K562 (cell line): Measurements from ENCODE around the gene SPTBN4. TPM values are rescaled to one million over a fixed set of nuclear protein-coding genes. Genes with fewer than 3 reads are reported as not detected.

ENCODE experiments used
- CC2D1A ChIP-seq: fragments of 450-650 bp; IDR thresholded peaks from 2 replicates; pipeline ENCODE4 v1.6.1; 2017; ENCODE audit warnings: mild to moderate bottlenecking
- CSDE1 ChIP-seq, 2 experiments: fragments of 450-650 bp; IDR thresholded peaks; 2 replicates each; pipeline ENCODE4 v1.6.1; 2016; ENCODE audit warnings: mild to moderate bottlenecking in 1 of 2
- HMGN3 ChIP-seq: IDR thresholded peaks from 2 replicates; pipeline ENCODE4 v1.6.1; 2011; ENCODE audit warnings: borderline replicate concordance, low read depth, mild to moderate bottlenecking, mixed read lengths, low read length; ENCODE audit not compliant: insufficient read length; ENCODE audit errors: extremely low read depth
- JUND ChIP-seq, 2 experiments: IDR thresholded peaks; 2 replicates in 1 of 2; 3 replicates in 1 of 2; pipeline ENCODE4 v1.6.1; 2011; ENCODE audit warnings: borderline replicate concordance in 2 of 2, low read depth in 2 of 2, low read length in 2 of 2, improper control_type of control experiment in 1 of 2, missing biosample characterization in 1 of 2, missing genetic modification characterization in 1 of 2, missing genetic modification reagents in 1 of 2
- NFRKB ChIP-seq: fragments of 450-650 bp; IDR thresholded peaks from 2 replicates; pipeline ENCODE4 v1.6.1; 2016; ENCODE audit warnings: low read depth
- POLR2A ChIP-seq: fragments of 450-650 bp; conservative IDR thresholded peaks from 2 replicates; pipeline ENCODE4 v1.6.1; 2016
- PTBP1 ChIP-seq: fragments of 200-400 bp; formaldehyde crosslinking; IDR thresholded peaks from 2 replicates; pipeline ENCODE4 v1.6.1; 2017; ENCODE audit warnings: low read depth, low read length
- RBM15 ChIP-seq: fragments of 200-400 bp; formaldehyde crosslinking; IDR thresholded peaks from 2 replicates; pipeline ENCODE4 v1.6.1; 2018; ENCODE audit warnings: mild to moderate bottlenecking, low read length, moderate library complexity; ENCODE audit not compliant: insufficient read depth
- SMARCC2 ChIP-seq: fragments of 450-650 bp; IDR thresholded peaks from 2 replicates; pipeline ENCODE4 v1.6.1; 2017; ENCODE audit warnings: antibody characterized with exemption, moderate library complexity, mild to moderate bottlenecking, low read depth
- ZNF217 ChIP-seq: sonication (generic); formaldehyde crosslinking; IDR thresholded peaks from 2 replicates; pipeline ENCODE4 v1.8.0; 2022; ENCODE audit warnings: mild to moderate bottlenecking, missing genetic modification reagents
- ZNF253 ChIP-seq: fragments of 250-450 bp; sonication (Bioruptor Pico); conservative IDR thresholded peaks from 2 replicates; pipeline ENCODE4 v1.6.1; 2021; ENCODE audit warnings: mild to moderate bottlenecking
- ZNF316 ChIP-seq: fragments of 450-650 bp; IDR thresholded peaks from 2 replicates; pipeline ENCODE4 v1.6.1; 2016
- ZNF444 ChIP-seq: fragments of 250-450 bp; sonication (Bioruptor Pico); IDR thresholded peaks from 2 replicates; pipeline ENCODE4 v1.4.0; 2020; ENCODE audit warnings: mild to moderate bottlenecking, moderate library complexity
- ZNF449 ChIP-seq: fragments of 250-450 bp; sonication (Bioruptor Pico); IDR thresholded peaks from 2 replicates; pipeline ENCODE4 v1.8.0; 2022; ENCODE audit warnings: moderate library complexity, mild to moderate bottlenecking, inconsistent platforms
- polyA plus RNA-seq, 8 experiments: library from polyadenylated mRNA; depleted of rRNA in 4 of 8; stranded (reverse) in 5 of 8; unstranded in 3 of 8; fragments of >200 nt; fragmentation: Nextera tagmentation in 2 of 8; fragmentation: Illumina TruSeq in 1 of 8; extraction: Ambion mirVana in 2 of 8; extraction: Trizol in 1 of 8; gene quantifications; 2 replicates each; pipeline versions ENCODE4 v1.2.1 to v1.2.3, GENCODE V29; 2011 to 2014; ENCODE audit warnings: inconsistent platforms in 1 of 8, missing spikeins in 1 of 8
- total RNA-seq, 7 experiments: library from RNA; depleted of rRNA in 6 of 7; stranded (reverse); fragments of >200 nt in 6 of 7; fragmentation: Illumina TruSeq in 2 of 7; extraction: Trizol in 2 of 7; gene quantifications; 2 replicates each; pipeline versions ENCODE4 v1.2.1 to v1.2.3, GENCODE V29; 2011 to 2021; ENCODE audit warnings: low replicate concordance in 1 of 7
- TF ChIP-seq, protein P1 (sequence below): sonication (generic); formaldehyde crosslinking; IDR thresholded peaks from 2 replicates; pipeline ENCODE4 v1.9.0; 2022; ENCODE audit warnings: mild to moderate bottlenecking, missing genetic modification reagents
- TF ChIP-seq, protein P2 (sequence below): fragments of 250-450 bp; sonication (Bioruptor Pico); IDR thresholded peaks from 2 replicates; pipeline ENCODE4 v1.8.0; 2022; ENCODE audit warnings: inconsistent platforms, mild to moderate bottlenecking, moderate library complexity, borderline replicate concordance
- TF ChIP-seq, protein P3 (sequence below): fragments of 450-650 bp; IDR thresholded peaks from 2 replicates; pipeline ENCODE4 v1.6.1; 2016; ENCODE audit warnings: low read depth, mild to moderate bottlenecking, moderate library complexity
- TF ChIP-seq, protein P4 (sequence below), 2 experiments: IDR thresholded peaks; 2 replicates each; pipeline ENCODE4 v1.6.1; 2012; ENCODE audit warnings: improper control_type of control experiment in 2 of 2, low read depth in 2 of 2, low read length in 2 of 2, borderline replicate concordance in 1 of 2
- TF ChIP-seq, protein P5 (sequence below), 2 experiments: fragments of 450-650 bp; conservative IDR thresholded peaks; 2 replicates each; pipeline ENCODE4 v1.6.1; 2017; ENCODE audit warnings: mild to moderate bottlenecking in 2 of 2, moderate library complexity in 2 of 2

SPTBN4 gene
- total and polyA plus RNA-seq, 9 of the 15 experiments (the other 6 are each of a cell fraction or from before 2014, with no cell fraction given): 0.01 to 1.5 (median 0.86) TPM

DNA sequence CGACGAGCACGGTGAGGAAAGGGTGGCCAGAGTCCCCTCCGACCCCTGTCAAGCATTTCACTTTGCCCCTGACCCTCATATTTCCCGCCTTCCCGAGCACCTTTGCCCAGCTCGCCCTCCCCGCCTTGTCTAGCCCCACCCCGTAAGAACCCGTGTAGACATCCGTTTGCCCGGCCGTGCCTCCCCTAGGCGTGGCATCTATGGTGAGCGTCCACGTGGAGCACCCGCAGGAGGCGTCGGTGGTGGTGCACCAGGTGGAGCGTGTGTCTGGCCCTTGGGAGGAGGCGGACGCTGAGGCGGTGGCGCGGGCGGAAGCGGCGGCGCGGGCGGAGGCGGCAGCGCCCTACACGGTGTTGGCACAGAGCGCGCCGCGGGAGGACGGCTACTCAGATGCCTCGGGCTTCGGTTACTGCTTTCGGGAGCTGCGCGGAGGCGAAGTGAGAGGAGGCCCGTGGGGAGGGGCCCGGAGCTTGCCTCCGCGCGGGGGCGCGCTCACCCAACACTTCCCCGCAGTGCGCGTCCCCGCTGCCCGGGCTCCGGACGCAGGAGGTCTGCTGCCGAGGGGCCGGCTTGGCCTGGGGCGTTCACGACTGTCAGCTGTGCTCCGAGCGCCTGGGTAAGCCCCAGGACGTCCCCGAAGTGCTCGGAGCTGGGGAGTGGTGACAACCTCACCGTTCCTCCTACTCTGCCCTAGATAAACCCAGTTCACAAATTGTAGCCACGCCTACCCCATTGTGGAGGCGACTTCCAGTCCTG is 138.6 kb downstream of the SPTBN4 start (continued):
- TF ChIP-seq, protein P1, sequence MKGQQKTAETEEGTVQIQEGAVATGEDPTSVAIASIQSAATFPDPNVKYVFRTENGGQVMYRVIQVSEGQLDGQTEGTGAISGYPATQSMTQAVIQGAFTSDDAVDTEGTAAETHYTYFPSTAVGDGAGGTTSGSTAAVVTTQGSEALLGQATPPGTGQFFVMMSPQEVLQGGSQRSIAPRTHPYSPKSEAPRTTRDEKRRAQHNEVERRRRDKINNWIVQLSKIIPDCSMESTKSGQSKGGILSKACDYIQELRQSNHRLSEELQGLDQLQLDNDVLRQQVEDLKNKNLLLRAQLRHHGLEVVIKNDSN (CRISPR knock-in tag): peak; percentile 71
- TF ChIP-seq POLR2A (peak; percentile 37), ZNF217 (CRISPR knock-in tag) (no peak), ZNF449 (no peak), PTBP1 (no peak), ZNF444 (CRISPR knock-in tag) (no peak), ZNF316 (no peak), CC2D1A (no peak), JUND (IDR thresholded peaks at IDR 0.05; ENCODE audit: borderline replicate concordance, low read depth, low read length) (0 out of 2 replicates have a peak, but pooled peaks have one; percentile 16), JUND (tag; IDR thresholded peaks at IDR 0.05; ENCODE audit: borderline replicate concordance, low read depth, low read length) (no peak), HMGN3 (peak; percentile 71), SMARCC2 (no peak), ZNF253 (CRISPR knock-in tag) (no peak), NFRKB (no peak), CSDE1 (IDR thresholded peaks at IDR 0.05) (no peak), RBM15 (no peak)
- TF ChIP-seq, protein P2, sequence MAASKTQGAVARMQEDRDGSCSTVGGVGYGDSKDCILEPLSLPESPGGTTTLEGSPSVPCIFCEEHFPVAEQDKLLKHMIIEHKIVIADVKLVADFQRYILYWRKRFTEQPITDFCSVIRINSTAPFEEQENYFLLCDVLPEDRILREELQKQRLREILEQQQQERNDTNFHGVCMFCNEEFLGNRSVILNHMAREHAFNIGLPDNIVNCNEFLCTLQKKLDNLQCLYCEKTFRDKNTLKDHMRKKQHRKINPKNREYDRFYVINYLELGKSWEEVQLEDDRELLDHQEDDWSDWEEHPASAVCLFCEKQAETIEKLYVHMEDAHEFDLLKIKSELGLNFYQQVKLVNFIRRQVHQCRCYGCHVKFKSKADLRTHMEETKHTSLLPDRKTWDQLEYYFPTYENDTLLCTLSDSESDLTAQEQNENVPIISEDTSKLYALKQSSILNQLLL: no peak
- TF ChIP-seq, protein P3, sequence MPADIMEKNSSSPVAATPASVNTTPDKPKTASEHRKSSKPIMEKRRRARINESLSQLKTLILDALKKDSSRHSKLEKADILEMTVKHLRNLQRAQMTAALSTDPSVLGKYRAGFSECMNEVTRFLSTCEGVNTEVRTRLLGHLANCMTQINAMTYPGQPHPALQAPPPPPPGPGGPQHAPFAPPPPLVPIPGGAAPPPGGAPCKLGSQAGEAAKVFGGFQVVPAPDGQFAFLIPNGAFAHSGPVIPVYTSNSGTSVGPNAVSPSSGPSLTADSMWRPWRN: no peak
- TF ChIP-seq, protein P4, sequence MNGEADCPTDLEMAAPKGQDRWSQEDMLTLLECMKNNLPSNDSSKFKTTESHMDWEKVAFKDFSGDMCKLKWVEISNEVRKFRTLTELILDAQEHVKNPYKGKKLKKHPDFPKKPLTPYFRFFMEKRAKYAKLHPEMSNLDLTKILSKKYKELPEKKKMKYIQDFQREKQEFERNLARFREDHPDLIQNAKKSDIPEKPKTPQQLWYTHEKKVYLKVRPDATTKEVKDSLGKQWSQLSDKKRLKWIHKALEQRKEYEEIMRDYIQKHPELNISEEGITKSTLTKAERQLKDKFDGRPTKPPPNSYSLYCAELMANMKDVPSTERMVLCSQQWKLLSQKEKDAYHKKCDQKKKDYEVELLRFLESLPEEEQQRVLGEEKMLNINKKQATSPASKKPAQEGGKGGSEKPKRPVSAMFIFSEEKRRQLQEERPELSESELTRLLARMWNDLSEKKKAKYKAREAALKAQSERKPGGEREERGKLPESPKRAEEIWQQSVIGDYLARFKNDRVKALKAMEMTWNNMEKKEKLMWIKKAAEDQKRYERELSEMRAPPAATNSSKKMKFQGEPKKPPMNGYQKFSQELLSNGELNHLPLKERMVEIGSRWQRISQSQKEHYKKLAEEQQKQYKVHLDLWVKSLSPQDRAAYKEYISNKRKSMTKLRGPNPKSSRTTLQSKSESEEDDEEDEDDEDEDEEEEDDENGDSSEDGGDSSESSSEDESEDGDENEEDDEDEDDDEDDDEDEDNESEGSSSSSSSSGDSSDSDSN (IDR thresholded peaks at IDR 0.05; ENCODE audit: borderline replicate concordance in 1 of 2, low read depth in 2 of 2, low read length in 2 of 2): 0 out of 4 replicates have a peak, but pooled peaks of 1 of the 2 experiments have one; percentile 35
- TF ChIP-seq, protein P5, sequence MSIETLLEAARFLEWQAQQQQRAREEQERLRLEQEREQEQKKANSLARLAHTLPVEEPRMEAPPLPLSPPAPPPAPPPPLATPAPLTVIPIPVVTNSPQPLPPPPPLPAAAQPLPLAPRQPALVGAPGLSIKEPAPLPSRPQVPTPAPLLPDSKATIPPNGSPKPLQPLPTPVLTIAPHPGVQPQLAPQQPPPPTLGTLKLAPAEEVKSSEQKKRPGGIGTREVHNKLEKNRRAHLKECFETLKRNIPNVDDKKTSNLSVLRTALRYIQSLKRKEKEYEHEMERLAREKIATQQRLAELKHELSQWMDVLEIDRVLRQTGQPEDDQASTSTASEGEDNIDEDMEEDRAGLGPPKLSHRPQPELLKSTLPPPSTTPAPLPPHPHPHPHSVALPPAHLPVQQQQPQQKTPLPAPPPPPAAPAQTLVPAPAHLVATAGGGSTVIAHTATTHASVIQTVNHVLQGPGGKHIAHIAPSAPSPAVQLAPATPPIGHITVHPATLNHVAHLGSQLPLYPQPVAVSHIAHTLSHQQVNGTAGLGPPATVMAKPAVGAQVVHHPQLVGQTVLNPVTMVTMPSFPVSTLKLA (conservative IDR thresholded peaks at IDR 0.05): peak; percentile 89 to 92
